Measurements from ENCODE around the gene POLD4.

Gene POLD4

GRCh38 chr11:67322049-67322448 lies 31.3 kb downstream of the POLD4 start:
- no CpG with 5 or more reads among the region's 3 CpGs for WGBS (ENCODE audit: extremely low coverage, insufficient coverage, insufficient read length)
- Histone ChIP-seq H3K18ac (ENCODE audit: low read length) (no peak overlapping the region), H2BK12ac (ENCODE audit: low read length) (no peak overlapping the region), H3K4me1 (ENCODE audit: control insufficient read depth in 1 of 2, insufficient read depth in 2 of 2, low read length in 2 of 2) (peaks cover 0 to 2% of the 10 kb centered on the region in 2 experiments), H3K4me2 (ENCODE audit: low read length) (no peak overlapping the region), H3K9me3 (ENCODE audit: insufficient read depth, low read depth, low read length) (no peaks in the 10 kb centered on the region), H3K27me3 (ENCODE audit: insufficient read depth, low read length) (peaks cover 3% of the 10 kb centered on the region), H3K79me1 (ENCODE audit: low read length) (peaks cover 5% of the 10 kb centered on the region), H2BK5ac (ENCODE audit: low read depth, low read length, poor library complexity) (no peak overlapping the region), H3K36me3 (ENCODE audit: control insufficient read depth in 1 of 2, insufficient read depth in 2 of 2, low read length in 2 of 2) (no peaks in the 10 kb centered on the region), H3K27ac (ENCODE audit: low read depth, low read length) (no peak overlapping the region), H3K4me3 (ENCODE audit: low read depth, low read length) (no peak overlapping the region), H3K79me2 (ENCODE audit: control insufficient read depth, insufficient read depth, low read length, poor library complexity) (peaks cover 4% of the 10 kb centered on the region), H4K91ac (ENCODE audit: low read depth, low read length) (no peak overlapping the region), H2AK5ac (ENCODE audit: low read length) (no peak overlapping the region), H3K9ac (ENCODE audit: low read length) (no peak overlapping the region), H4K12ac (ENCODE audit: low read depth, low read length) (no peak overlapping the region), H4K8ac (ENCODE audit: low read depth, low read length) (no peak overlapping the region), H3K14ac (ENCODE audit: low read length) (no peak overlapping the region), H2BK120ac (ENCODE audit: insufficient read depth, low read length, poor library complexity) (no peak overlapping the region), H2AFZ (ENCODE audit: insufficient read depth, low read length, poor library complexity) (no peak overlapping the region), H3K4ac (ENCODE audit: low read depth, low read length) (no peak overlapping the region), H3K23ac (ENCODE audit: low read length) (no peak overlapping the region)
- no peak for DNase-seq

GRCh38 chr11:67321313-67321871 lies 32.0 kb downstream of the POLD4 start:
- Histone ChIP-seq H3K4me2 (ENCODE audit: low read length) (no peak overlapping the region), H3K23ac (ENCODE audit: low read length) (no peak overlapping the region), H2BK12ac (ENCODE audit: low read length) (no peak overlapping the region), H3K36me3 (ENCODE audit: control insufficient read depth in 1 of 2, insufficient read depth in 2 of 2, low read length in 2 of 2) (no peaks in the 10 kb centered on the region), H3K27me3 (ENCODE audit: insufficient read depth, low read length) (peaks cover 3% of the 10 kb centered on the region), H3K9me3 (ENCODE audit: insufficient read depth, low read depth, low read length) (no peaks in the 10 kb centered on the region), H4K12ac (ENCODE audit: low read depth, low read length) (no peak overlapping the region), H3K79me1 (ENCODE audit: low read length) (peaks cover 7% of the 10 kb centered on the region), H3K4me1 (ENCODE audit: control insufficient read depth in 1 of 2, insufficient read depth in 2 of 2, low read length in 2 of 2) (peaks cover 0 to 2% of the 10 kb centered on the region in 2 experiments), H4K8ac (ENCODE audit: low read depth, low read length) (no peak overlapping the region), H2AK5ac (ENCODE audit: low read length) (no peak overlapping the region), H3K4ac (ENCODE audit: low read depth, low read length) (no peak overlapping the region), H3K14ac (ENCODE audit: low read length) (no peak overlapping the region), H2BK5ac (ENCODE audit: low read depth, low read length, poor library complexity) (no peak overlapping the region), H3K79me2 (ENCODE audit: control insufficient read depth, insufficient read depth, low read length, poor library complexity) (peaks cover 5% of the 10 kb centered on the region), H4K91ac (ENCODE audit: low read depth, low read length) (no peak overlapping the region), H2BK120ac (ENCODE audit: insufficient read depth, low read length, poor library complexity) (no peak overlapping the region), H3K4me3 (ENCODE audit: low read depth, low read length) (no peak overlapping the region), H3K9ac (ENCODE audit: low read length) (no peak overlapping the region), H3K27ac (ENCODE audit: low read depth, low read length) (no peak overlapping the region), H2AFZ (ENCODE audit: insufficient read depth, low read length, poor library complexity) (no peak overlapping the region), H3K18ac (ENCODE audit: low read length) (no peak overlapping the region)
- no CpG with 5 or more reads among the region's 6 CpGs for WGBS (ENCODE audit: extremely low coverage, insufficient coverage, insufficient read length)
- DNase-seq, result no peak

- no peak overlapping the region for H3K4me2 ChIP-seq (ENCODE audit: low read length)
- H2BK5ac ChIP-seq (ENCODE audit: low read depth, low read length, poor library complexity), result no peak overlapping the region
- no peak overlapping the region for H2BK120ac ChIP-seq (ENCODE audit: insufficient read depth, low read length, poor library complexity)
- peaks cover 0 to 2% of the 10 kb centered on the region in 2 experiments for H3K4me1 ChIP-seq (ENCODE audit: control insufficient read depth in 1 of 2, insufficient read depth in 2 of 2, low read length in 2 of 2)
- no peak for DNase-seq
- no peaks in the 10 kb centered on the region for H3K36me3 ChIP-seq (ENCODE audit: control insufficient read depth in 1 of 2, insufficient read depth in 2 of 2, low read length in 2 of 2)
- no peaks in the 10 kb centered on the region for H3K9me3 ChIP-seq (ENCODE audit: insufficient read depth, low read depth, low read length)
- whole genome bisulfite sequencing (ENCODE audit: extremely low coverage, insufficient coverage, insufficient read length), result no CpG with 5 or more reads among the region's 2 CpGs
- no peak overlapping the region for H4K91ac ChIP-seq (ENCODE audit: low read depth, low read length)
- H2AK5ac ChIP-seq (ENCODE audit: low read length), result no peak overlapping the region
- no peak overlapping the region for H4K8ac ChIP-seq (ENCODE audit: low read depth, low read length)
- H3K14ac ChIP-seq (ENCODE audit: low read length), result no peak overlapping the region
- no peak overlapping the region for H3K4me3 ChIP-seq (ENCODE audit: low read depth, low read length)
- H4K12ac ChIP-seq (ENCODE audit: low read depth, low read length), result no peak overlapping the region
- H3K27ac ChIP-seq (ENCODE audit: low read depth, low read length), result no peak overlapping the region
- no peak overlapping the region for H3K23ac ChIP-seq (ENCODE audit: low read length)
- no peak overlapping the region for H2AFZ ChIP-seq (ENCODE audit: insufficient read depth, low read length, poor library complexity)
- no peak overlapping the region for H3K9ac ChIP-seq (ENCODE audit: low read length)
- no peak overlapping the region for H2BK12ac ChIP-seq (ENCODE audit: low read length)
- peaks cover 5% of the 10 kb centered on the region for H3K79me2 ChIP-seq (ENCODE audit: control insufficient read depth, insufficient read depth, low read length, poor library complexity)
- no peak overlapping the region for H3K4ac ChIP-seq (ENCODE audit: low read depth, low read length)
- H3K27me3 ChIP-seq (ENCODE audit: insufficient read depth, low read length), result peaks cover 3% of the 10 kb centered on the region
- no peak overlapping the region for H3K18ac ChIP-seq (ENCODE audit: low read length)
- peaks cover 7% of the 10 kb centered on the region for H3K79me1 ChIP-seq (ENCODE audit: low read length)
Observed at GRCh38 chr11:67320691-67321090, 32.7 kb downstream of the POLD4 start.

DNA sequence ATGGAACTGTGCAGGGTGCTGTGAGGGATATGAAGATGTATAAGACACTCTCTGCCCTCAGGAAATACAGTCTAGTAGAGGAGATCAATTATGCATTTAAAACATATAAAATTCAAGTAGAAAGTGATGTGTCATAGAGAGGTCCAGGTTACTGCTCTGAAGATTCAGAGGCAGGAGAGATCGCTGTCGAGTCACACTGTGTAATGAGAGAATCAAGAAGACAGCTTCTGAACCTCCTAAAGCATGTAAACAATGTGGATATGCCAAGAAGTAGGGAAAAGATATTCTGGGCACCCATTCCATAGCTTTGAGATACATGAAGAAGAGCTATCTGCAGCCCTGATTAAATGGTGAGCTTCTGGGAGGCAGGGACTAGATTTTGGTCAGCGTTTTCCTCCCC lies 33.3 kb downstream of the POLD4 start:
- H3K14ac ChIP-seq (ENCODE audit: low read length), result no peak overlapping the region
- no peak overlapping the region for H3K18ac ChIP-seq (ENCODE audit: low read length)
- H4K91ac ChIP-seq (ENCODE audit: low read depth, low read length), result no peak overlapping the region
- no peak overlapping the region for H3K4ac ChIP-seq (ENCODE audit: low read depth, low read length)
- H3K9me3 ChIP-seq (ENCODE audit: insufficient read depth, low read depth, low read length), result no peaks in the 10 kb centered on the region
- H2AFZ ChIP-seq (ENCODE audit: insufficient read depth, low read length, poor library complexity), result no peak overlapping the region
- H3K4me1 ChIP-seq (ENCODE audit: control insufficient read depth in 1 of 2, insufficient read depth in 2 of 2, low read length in 2 of 2), result peaks cover 2% of the 10 kb centered on the region in 2 experiments
- no peak overlapping the region for H2BK5ac ChIP-seq (ENCODE audit: low read depth, low read length, poor library complexity)
- WGBS (ENCODE audit: extremely low coverage, insufficient coverage, insufficient read length), result no CpG with 5 or more reads among the region's 3 CpGs
- H3K4me2 ChIP-seq (ENCODE audit: low read length), result no peak overlapping the region
- H3K36me3 ChIP-seq (ENCODE audit: control insufficient read depth in 1 of 2, insufficient read depth in 2 of 2, low read length in 2 of 2), result no peaks in the 10 kb centered on the region
- no peak for DNase-seq
- no peak overlapping the region for H3K4me3 ChIP-seq (ENCODE audit: low read depth, low read length)
- no peak overlapping the region for H2BK12ac ChIP-seq (ENCODE audit: low read length)
- no peak overlapping the region for H4K8ac ChIP-seq (ENCODE audit: low read depth, low read length)
- no peak overlapping the region for H2BK120ac ChIP-seq (ENCODE audit: insufficient read depth, low read length, poor library complexity)
- H3K79me2 ChIP-seq (ENCODE audit: control insufficient read depth, insufficient read depth, low read length, poor library complexity), result peaks cover 5% of the 10 kb centered on the region
- no peak overlapping the region for H2AK5ac ChIP-seq (ENCODE audit: low read length)
- no peak overlapping the region for H4K12ac ChIP-seq (ENCODE audit: low read depth, low read length)
- no peak overlapping the region for H3K23ac ChIP-seq (ENCODE audit: low read length)
- no peak overlapping the region for H3K27ac ChIP-seq (ENCODE audit: low read depth, low read length)
- H3K9ac ChIP-seq (ENCODE audit: low read length), result no peak overlapping the region
- H3K27me3 ChIP-seq (ENCODE audit: insufficient read depth, low read length), result peaks cover 3% of the 10 kb centered on the region
- H3K79me1 ChIP-seq (ENCODE audit: low read length), result peaks cover 7% of the 10 kb centered on the region

Measured in trophoblast cell (in vitro differentiated cells and primary cell).